Fibroblast of peridontal ligament (primary cell): ENCODE results near the gene TTPAL.

ENCODE experiments used
- DNase-seq: peaks from one replicate; pipeline ENCODE4 v3.0.0-alpha.2; 2010; ENCODE audit errors: extremely low read depth

The TTPAL gene

DNA sequence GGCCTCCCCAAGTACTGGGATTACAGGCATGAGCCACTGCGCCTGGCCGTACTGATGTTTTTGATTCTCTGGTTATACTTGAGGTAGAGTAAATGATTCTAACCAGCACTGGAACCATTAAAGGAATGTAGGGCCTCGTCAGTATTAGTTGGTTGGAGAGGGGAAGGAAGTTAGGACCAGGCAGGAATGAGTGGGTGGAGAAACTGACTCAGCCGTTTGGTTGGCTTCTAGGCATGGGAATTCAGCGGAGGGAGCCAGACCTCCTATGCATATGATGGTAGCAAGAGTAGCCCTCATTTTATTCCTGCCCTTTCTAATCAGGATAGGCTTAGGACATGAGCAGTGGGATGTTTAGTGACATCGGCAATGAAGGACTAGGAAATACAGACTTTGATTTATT lies 65.2 kb downstream of the TTPAL start:
- DNase-seq, result peak; percentile 59

- DNase-seq, result no peak
Observed at GRCh38 chr20:44541992-44542391, 66.3 kb downstream of the TTPAL start.

- DNase-seq, result no peak
Observed at GRCh38 chr20:44542890-44543289, 67.2 kb downstream of the TTPAL start.

GRCh38 chr20:44543358-44543757 lies 67.7 kb downstream of the TTPAL start:
- DNase-seq, result no peak
